Measurements from ENCODE around the gene CCL7. TPM values are rescaled to one million over a fixed set of nuclear protein-coding genes. Genes with fewer than 3 reads are reported as not detected.

Gene CCL7
- total RNA-seq, 1 donor from 2014 or later, result not detected

DNA sequence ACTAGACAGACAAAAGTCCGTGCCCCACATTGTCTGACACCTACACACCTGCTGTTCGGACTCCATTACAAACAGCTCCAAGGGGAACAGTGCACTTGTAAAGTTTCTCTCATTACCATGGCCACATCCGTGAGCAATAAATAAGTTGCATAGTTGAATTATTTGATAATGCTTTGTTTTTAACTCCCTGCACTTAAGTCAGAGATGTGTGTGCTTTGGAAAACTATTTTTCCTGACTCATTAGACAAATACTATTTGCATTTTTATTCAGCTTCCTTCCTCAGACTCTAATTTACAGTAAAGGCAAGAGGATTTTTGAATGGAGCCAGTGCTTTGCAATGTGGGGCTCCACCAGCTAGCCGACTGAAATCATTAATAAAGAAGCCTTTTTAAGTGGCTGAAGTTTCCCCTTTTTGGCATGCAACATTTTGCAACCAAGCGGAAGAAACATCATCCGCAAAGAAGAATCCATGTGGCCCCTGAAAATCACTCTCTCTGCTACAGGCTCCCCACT lies 21.5 kb upstream of the CCL7 start:
- Histone ChIP-seq H3K27me3 (ENCODE audit: low read depth) (no peaks in the 10 kb centered on the region), H3K4me3 (no peak overlapping the region), H3K9me3 (replicated peaks) (no peaks in the 10 kb centered on the region), H3K27ac (replicated peaks) (peak overlapping the region; percentile 91), H3K4me1 (peaks cover 68% of the 10 kb centered on the region), H3K36me3 (no peaks in the 10 kb centered on the region)
- TF ChIP-seq, protein P1, sequence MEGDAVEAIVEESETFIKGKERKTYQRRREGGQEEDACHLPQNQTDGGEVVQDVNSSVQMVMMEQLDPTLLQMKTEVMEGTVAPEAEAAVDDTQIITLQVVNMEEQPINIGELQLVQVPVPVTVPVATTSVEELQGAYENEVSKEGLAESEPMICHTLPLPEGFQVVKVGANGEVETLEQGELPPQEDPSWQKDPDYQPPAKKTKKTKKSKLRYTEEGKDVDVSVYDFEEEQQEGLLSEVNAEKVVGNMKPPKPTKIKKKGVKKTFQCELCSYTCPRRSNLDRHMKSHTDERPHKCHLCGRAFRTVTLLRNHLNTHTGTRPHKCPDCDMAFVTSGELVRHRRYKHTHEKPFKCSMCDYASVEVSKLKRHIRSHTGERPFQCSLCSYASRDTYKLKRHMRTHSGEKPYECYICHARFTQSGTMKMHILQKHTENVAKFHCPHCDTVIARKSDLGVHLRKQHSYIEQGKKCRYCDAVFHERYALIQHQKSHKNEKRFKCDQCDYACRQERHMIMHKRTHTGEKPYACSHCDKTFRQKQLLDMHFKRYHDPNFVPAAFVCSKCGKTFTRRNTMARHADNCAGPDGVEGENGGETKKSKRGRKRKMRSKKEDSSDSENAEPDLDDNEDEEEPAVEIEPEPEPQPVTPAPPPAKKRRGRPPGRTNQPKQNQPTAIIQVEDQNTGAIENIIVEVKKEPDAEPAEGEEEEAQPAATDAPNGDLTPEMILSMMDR (IDR thresholded peaks at IDR 0.05; ENCODE audit: borderline replicate concordance), result no peak
- intact Hi-C loops (cut with micrococcal nuclease), result no loop called here
- DNase-seq, result no peak

DNA sequence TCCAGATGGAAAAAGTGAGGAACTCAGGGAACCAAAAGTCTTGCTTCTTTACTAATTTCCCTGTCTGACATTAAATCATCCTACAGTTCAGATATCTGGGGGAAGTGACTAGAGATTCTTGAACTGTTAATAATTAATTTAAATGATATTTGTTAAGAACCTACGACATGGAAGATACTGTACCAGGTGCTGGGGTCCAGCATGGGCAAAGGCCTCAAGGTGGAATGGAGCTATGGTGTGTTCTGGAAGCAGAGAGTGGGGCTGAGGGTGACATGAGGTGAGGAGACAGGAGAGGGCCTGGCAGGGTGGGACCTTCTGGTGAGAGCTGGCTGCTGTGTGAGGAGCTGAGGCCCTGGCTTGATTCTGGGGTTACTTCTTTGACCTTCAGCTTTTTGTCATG lies 21.0 kb upstream of the CCL7 start:
- Histone ChIP-seq H3K4me3 (no peak overlapping the region), H3K36me3 (no peaks in the 10 kb centered on the region), H3K27me3 (ENCODE audit: low read depth) (no peaks in the 10 kb centered on the region), H3K9me3 (replicated peaks) (no peaks in the 10 kb centered on the region), H3K27ac (replicated peaks) (peak overlapping the region; percentile 91), H3K4me1 (peaks cover 68% of the 10 kb centered on the region)
- TF ChIP-seq, protein P1 (IDR thresholded peaks at IDR 0.05; ENCODE audit: borderline replicate concordance), result no peak
- intact Hi-C loops (cut with micrococcal nuclease), result no loop called here
- no peak for DNase-seq

DNA sequence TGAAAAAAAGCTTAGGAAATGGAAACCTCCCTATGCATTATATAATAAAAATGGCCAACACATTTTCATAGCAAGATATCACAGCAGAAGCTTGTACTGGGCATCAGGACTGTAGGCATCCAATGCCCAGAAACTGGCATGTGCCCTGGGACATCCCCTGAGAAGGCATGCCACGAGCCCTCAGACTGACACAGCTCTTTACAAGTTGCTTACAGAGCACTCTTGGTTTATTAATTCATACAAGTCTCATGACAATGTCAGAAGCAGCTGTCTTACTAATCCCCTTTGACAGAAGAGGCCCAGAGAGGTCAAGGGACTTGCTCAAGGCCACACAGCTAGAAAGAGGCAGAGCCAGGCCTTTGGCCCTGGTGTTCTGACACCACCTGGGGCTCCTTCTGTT lies 20.5 kb upstream of the CCL7 start:
- H3K4me3 ChIP-seq, result no peak overlapping the region
- TF ChIP-seq, protein P1 (IDR thresholded peaks at IDR 0.05; ENCODE audit: borderline replicate concordance), result no peak
- H3K27me3 ChIP-seq (ENCODE audit: low read depth), result no peaks in the 10 kb centered on the region
- peak overlapping the region; percentile 91 for H3K27ac ChIP-seq (replicated peaks)
- intact Hi-C loops (cut with micrococcal nuclease), result no loop called here
- no peaks in the 10 kb centered on the region for H3K9me3 ChIP-seq (replicated peaks)
- peaks cover 68% of the 10 kb centered on the region for H3K4me1 ChIP-seq
- DNase-seq, result peak; percentile 36
- H3K36me3 ChIP-seq, result no peaks in the 10 kb centered on the region

DNA sequence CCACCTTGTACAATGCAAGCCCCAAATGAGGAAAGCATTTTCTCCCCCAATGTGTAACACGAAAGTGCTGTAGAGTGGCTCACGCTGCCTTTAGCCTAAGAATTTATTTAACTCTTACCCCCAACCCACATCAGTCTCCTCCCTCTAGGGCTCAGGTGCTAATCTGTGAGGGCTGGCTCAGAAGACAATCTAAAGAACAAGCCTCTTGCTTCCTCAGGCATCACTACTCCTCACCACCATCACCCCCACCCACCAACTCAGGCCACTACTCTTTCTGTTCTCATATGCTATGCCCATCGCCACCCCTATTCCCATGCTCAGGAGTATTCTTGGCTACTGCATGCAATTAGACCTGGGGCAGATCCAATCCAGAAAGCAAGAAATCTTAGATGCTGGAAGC lies 18.8 kb upstream of the CCL7 start:
- intact Hi-C loops (cut with micrococcal nuclease), result no loop called here
- TF ChIP-seq, protein P1 (IDR thresholded peaks at IDR 0.05; ENCODE audit: borderline replicate concordance), result no peak
- no peaks in the 10 kb centered on the region for H3K36me3 ChIP-seq
- no peak for DNase-seq
- peaks cover 85% of the 10 kb centered on the region for H3K4me1 ChIP-seq
- H3K9me3 ChIP-seq (replicated peaks), result no peaks in the 10 kb centered on the region
- H3K4me3 ChIP-seq, result no peak overlapping the region
- peak overlapping the region; percentile 91 for H3K27ac ChIP-seq (replicated peaks)
- no peaks in the 10 kb centered on the region for H3K27me3 ChIP-seq (ENCODE audit: low read depth)

DNA sequence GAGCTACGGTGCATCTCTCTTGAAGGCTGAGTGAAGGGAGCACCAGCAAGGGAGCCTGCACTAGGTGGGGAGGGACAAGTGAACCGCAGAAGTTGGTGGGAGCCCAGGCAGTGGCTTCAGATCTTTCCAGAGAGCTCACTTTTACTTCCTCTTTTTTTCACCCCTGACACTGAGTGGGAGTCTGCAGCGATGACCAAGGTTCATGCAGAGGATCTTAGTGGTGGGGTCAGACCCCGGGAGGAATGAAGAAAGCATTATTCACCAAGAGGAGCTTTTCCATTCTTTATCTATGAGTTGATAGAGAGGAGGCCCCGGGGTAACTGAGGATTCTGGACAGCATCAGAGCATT lies 18.0 kb upstream of the CCL7 start:
- peaks cover 2% of the 10 kb centered on the region for H3K36me3 ChIP-seq
- peaks cover 92% of the 10 kb centered on the region for H3K4me1 ChIP-seq
- intact Hi-C loops (cut with micrococcal nuclease), result no loop called here
- H3K27ac ChIP-seq (replicated peaks), result peak overlapping the region; percentile 91
- DNase-seq, result peak; percentile 38
- TF ChIP-seq, protein P1 (IDR thresholded peaks at IDR 0.05; ENCODE audit: borderline replicate concordance), result no peak
- H3K4me3 ChIP-seq, result no peak overlapping the region
- no peaks in the 10 kb centered on the region for H3K9me3 ChIP-seq (replicated peaks)
- no peaks in the 10 kb centered on the region for H3K27me3 ChIP-seq (ENCODE audit: low read depth)
